HepG2 (cell line): Measurements from ENCODE around the gene SIK3. TPM values are rescaled to one million over a fixed set of nuclear protein-coding genes. Genes with fewer than 3 reads are reported as not detected.

Source experiments
- ATAC-seq: fragments of 200-7000 bp; cut with Tn5 transposase; 3 replicates; pipeline ENCODE4 v1.9.1; 2020; ENCODE audit warnings: mild to moderate bottlenecking, moderate library complexity
- BruUV-seq: library from RNA; stranded (reverse); fragments of 400-500 nt; replicated peaks from 2 replicates; lab custom pipeline; 2021; lab: Mats Ljungman, UMichigan
- CTCF ChIA-PET: fragments of 300-600 bp; formaldehyde crosslinking; extraction: SDS; loops from one replicate; lab custom pipeline; 2021; ENCODE audit warnings: low total read pairs, inconsistent platforms, low intra/inter-chr PET ratio; lab: Yijun Ruan, JAX
- POLR2A ChIA-PET: fragments of 350-600 bp; sonication (Branson Sonifier 250); formaldehyde crosslinking; loops from one replicate; lab custom pipeline; 2020; ENCODE audit warnings: antibody characterized with exemption, inconsistent platforms; lab: Yijun Ruan, JAX
- DNase-seq: peaks from one replicate; pipeline ENCODE4 v3.0.0-alpha.2; 2015; ENCODE audit warnings: low spot score
- FAIRE-seq: peaks from 3 replicates; lab custom pipeline; 2011; peaks lifted over from hg19 to GRCh38; lab: Jason Lieb, UNC
- H2AFZ ChIP-seq: one replicate; pipeline ENCODE4 v1.6.1; 2011; ENCODE audit warnings: low read length, inconsistent platforms
- H3K27ac ChIP-seq: fragments of 300-600 bp; 3 replicates; pipeline ENCODE4 v1.8.0; 2011; ENCODE audit warnings: mixed run types, mild to moderate bottlenecking, mixed read lengths, low read length, inconsistent platforms; ENCODE audit not compliant: insufficient read depth; ENCODE audit errors: extremely low read length
- H3K27me3 ChIP-seq, 2 experiments: fragments of 200-600 bp in 1 of 2; 2 replicates in 1 of 2; 3 replicates in 1 of 2; pipeline versions ENCODE4 v1.6.0 to v1.8.0; 2011; ENCODE audit warnings: low read length in 2 of 2, mild to moderate bottlenecking in 2 of 2, moderate library complexity in 2 of 2, inconsistent platforms in 1 of 2; ENCODE audit not compliant: insufficient read depth in 2 of 2, control insufficient read depth in 1 of 2
- H3K36me3 ChIP-seq, 2 experiments: fragments of 200-600 bp in 1 of 2; replicated peaks in 1 of 2; 2 replicates in 1 of 2; 3 replicates in 1 of 2; pipeline versions ENCODE4 v1.5.1 to v1.8.0; 2011; ENCODE audit warnings: low read length in 2 of 2, inconsistent platforms in 1 of 2; ENCODE audit not compliant: insufficient read depth in 2 of 2, control insufficient read depth in 1 of 2
- H3K4me1 ChIP-seq: 2 replicates; pipeline ENCODE4 v1.5.1; 2012; ENCODE audit warnings: low read length, inconsistent platforms; ENCODE audit not compliant: insufficient read depth
- H3K4me2 ChIP-seq: 2 replicates; pipeline ENCODE4 v1.6.0; 2011; ENCODE audit warnings: low read depth, low read length, inconsistent platforms
- H3K4me3 ChIP-seq, 3 experiments: fragments of 200-600 bp in 1 of 3; sonication (generic), shearing (Covaris generic) in 1 of 3; replicated peaks in 1 of 3; 2 replicates each; pipeline ENCODE4 v1.5.1; 2011 to 2016; ENCODE audit warnings: low read length in 3 of 3, inconsistent platforms in 2 of 3, low read depth in 2 of 3, mild to moderate bottlenecking in 2 of 3, control low read depth in 1 of 3, mixed read lengths in 1 of 3; ENCODE audit not compliant: insufficient read depth in 1 of 3
- H3K79me2 ChIP-seq: one replicate; pipeline ENCODE4 v1.6.1; 2011; ENCODE audit warnings: low read length, inconsistent platforms; ENCODE audit not compliant: insufficient read depth
- H3K9ac ChIP-seq: 2 replicates; pipeline ENCODE4 v1.6.0; 2011; ENCODE audit warnings: mild to moderate bottlenecking, low read depth, low read length, inconsistent platforms; ENCODE audit not compliant: insufficient read depth
- H3K9me3 ChIP-seq: 2 replicates; pipeline ENCODE4 v1.5.1; 2012; ENCODE audit warnings: mild to moderate bottlenecking, low read length
- H4K20me1 ChIP-seq: 2 replicates; pipeline ENCODE4 v1.6.0; 2011; ENCODE audit warnings: inconsistent platforms, mild to moderate bottlenecking, low read length, moderate library complexity; ENCODE audit not compliant: insufficient read depth
- BORCS8-MEF2B ChIP-seq: sonication (generic); formaldehyde crosslinking; IDR thresholded peaks from 2 replicates; pipeline ENCODE4 v1.8.0; 2022; ENCODE audit warnings: mild to moderate bottlenecking, missing genetic modification reagents
- CBX5 ChIP-seq: sonication (generic); formaldehyde crosslinking; IDR thresholded peaks from 2 replicates; pipeline ENCODE4 v1.4.0; 2020; ENCODE audit warnings: missing genetic modification reagents, borderline replicate concordance
- CENPX ChIP-seq: sonication (generic); formaldehyde crosslinking; IDR thresholded peaks from 2 replicates; pipeline ENCODE4 v1.9.0; 2021; ENCODE audit warnings: mild to moderate bottlenecking, missing genetic modification reagents, moderate library complexity
- HOXA9 ChIP-seq: sonication (generic); formaldehyde crosslinking; IDR thresholded peaks from 2 replicates; pipeline ENCODE4 v1.8.1; 2022; ENCODE audit warnings: missing genetic modification reagents, mild to moderate bottlenecking, moderate library complexity, borderline replicate concordance
- KDM4B ChIP-seq: sonication (generic); formaldehyde crosslinking; IDR thresholded peaks from 2 replicates; pipeline ENCODE4 v1.4.0; 2020; ENCODE audit warnings: missing genetic modification reagents
- NR3C1 ChIP-seq: sonication (generic); formaldehyde crosslinking; IDR thresholded peaks from 2 replicates; pipeline ENCODE4 v1.4.0; 2020; ENCODE audit warnings: missing genetic modification reagents
- RAD21 ChIP-seq: fragments of 450-650 bp; formaldehyde crosslinking; IDR thresholded peaks from 2 replicates; pipeline ENCODE4 v1.5.0; 2020; ENCODE audit warnings: mild to moderate bottlenecking
- RFX3 ChIP-seq: IDR thresholded peaks from 2 replicates; pipeline ENCODE4 v1.6.1; 2016; ENCODE audit warnings: missing biosample characterization, missing genetic modification reagents
- ZFP62 ChIP-seq: sonication (generic); formaldehyde crosslinking; IDR thresholded peaks from 2 replicates; pipeline ENCODE4 v1.4.0; 2020; ENCODE audit warnings: missing genetic modification reagents
- ZNF432 ChIP-seq: sonication (generic); formaldehyde crosslinking; IDR thresholded peaks from 2 replicates; pipeline ENCODE4 v1.5.0; 2020; ENCODE audit warnings: missing genetic modification reagents, mild to moderate bottlenecking, borderline replicate concordance
- ZNF598 ChIP-seq: sonication (generic); formaldehyde crosslinking; IDR thresholded peaks from 2 replicates; pipeline ENCODE4 v1.5.1; 2020; ENCODE audit warnings: mild to moderate bottlenecking, missing genetic modification reagents, borderline replicate concordance
- ZNF724P ChIP-seq: sonication (generic); formaldehyde crosslinking; IDR thresholded peaks from 2 replicates; pipeline ENCODE4 v1.8.0; 2022; ENCODE audit warnings: missing genetic modification reagents, borderline replicate concordance
- WGBS: methylation state at CpG from one replicate; pipeline ENCODE4 v1.1.6; 2017; ENCODE audit warnings: low lambda C conversion rate; 5-methylcytosine and 5-hydroxymethylcytosine counted together
- in situ Hi-C: cut with HindIII; loops from 2 replicates; pipeline ENCODE4 v1.10.0; 2017; ENCODE audit warnings: low pct_unique_long_range_greater_than_20kb; ENCODE audit not compliant: extremely low pct_ligation_motif_present
- intact Hi-C: fragments of 100-400 bp; cut with micrococcal nuclease; formaldehyde crosslinking; loops from one replicate; pipeline ENCODE4 v1.10.0; 2022; ENCODE audit not compliant: unreplicated experiment
- polyA plus RNA-seq, 8 experiments: library from polyadenylated mRNA; depleted of rRNA in 3 of 8; stranded (reverse) in 7 of 8; unstranded in 1 of 8; fragments of >200 nt; fragmentation: Illumina TruSeq in 4 of 8; extraction: Trizol in 4 of 8; gene quantifications; 2 replicates each; pipeline versions ENCODE4 v1.2.1 to v1.2.3, GENCODE V29; 2011 to 2016; ENCODE audit warnings: low read depth in 4 of 8, missing spikeins in 1 of 8, mixed read lengths in 1 of 8; ENCODE audit not compliant: insufficient read depth in 1 of 8
- total RNA-seq, 5 experiments: library from RNA; depleted of rRNA; stranded (reverse); fragments of >200 nt; fragmentation: Illumina TruSeq; extraction: Trizol; gene quantifications; 2 replicates each; pipeline ENCODE4 v1.2.3, GENCODE V29; 2016; ENCODE audit warnings: low read depth in 1 of 5
- TF ChIP-seq, protein P1 (sequence below): sonication (generic); formaldehyde crosslinking; IDR thresholded peaks from 2 replicates; pipeline ENCODE4 v1.8.0; 2023; ENCODE audit warnings: mild to moderate bottlenecking, missing genetic modification reagents
- TF ChIP-seq, protein P2 (sequence below): sonication (generic); formaldehyde crosslinking; IDR thresholded peaks from 2 replicates; pipeline ENCODE4 v1.5.0; 2020; ENCODE audit warnings: mild to moderate bottlenecking, missing genetic modification reagents
- TF ChIP-seq, protein P3 (sequence below): IDR thresholded peaks from 2 replicates; pipeline ENCODE4 v1.6.1; 2016; ENCODE audit warnings: missing compliant biosample characterization, missing genetic modification reagents, borderline replicate concordance
- TF ChIP-seq, protein P4 (sequence below): sonication (generic); formaldehyde crosslinking; IDR thresholded peaks from 2 replicates; pipeline ENCODE4 v1.9.0; 2021; ENCODE audit warnings: missing genetic modification reagents, borderline replicate concordance
- TF ChIP-seq, protein P5 (sequence below): sonication (generic); formaldehyde crosslinking; IDR thresholded peaks from 2 replicates; pipeline ENCODE4 v1.5.1; 2020; ENCODE audit warnings: missing genetic modification reagents, mild to moderate bottlenecking, borderline replicate concordance

The SIK3 gene
- total and polyA plus RNA-seq, 2 of the 13 experiments (the other 11 are each of a cell fraction or from before 2014, with no cell fraction given): 5.7 to 9.8 TPM

DNA sequence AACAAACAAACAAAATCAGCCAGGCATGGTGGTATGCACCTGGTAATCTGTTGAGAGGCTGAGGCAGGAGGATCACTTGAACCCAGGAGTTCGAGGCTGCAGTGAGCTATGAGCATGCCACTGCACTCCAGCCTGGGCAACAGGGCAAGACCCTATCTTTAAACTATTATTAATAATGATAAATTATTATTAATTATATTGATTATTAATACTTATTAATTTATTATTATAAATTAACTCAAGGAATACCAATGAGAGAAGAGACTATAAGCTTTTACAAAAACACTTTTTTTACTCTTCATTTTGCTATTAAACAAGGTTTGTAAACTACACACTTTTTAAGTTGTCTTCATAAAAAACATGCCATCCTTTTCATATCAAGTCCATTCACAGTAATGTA lies 163.1 kb downstream of the SIK3 start:
- 0 out of 5 replicates have a peak, but pooled peaks cover 0 to 3% of the 10 kb centered on the region in 2 experiments for H3K36me3 ChIP-seq
- 95% methylated on average over 1 of the region's 1 CpG for WGBS
- DNase-seq (no peak), ATAC-seq (no peak), FAIRE-seq (no peak)
- ChIA-PET CTCF (no interaction called here), POLR2A (no interaction called here)
- no TSS peak for BruUV-seq
- H2AFZ ChIP-seq: no peak overlapping the region
- no peaks in the 10 kb centered on the region for H3K9me3 ChIP-seq
- H3K9ac ChIP-seq: no peak overlapping the region
- no peak overlapping the region for H3K27ac ChIP-seq
- no peaks in the 10 kb centered on the region for H3K79me2 ChIP-seq
- H3K4me1 ChIP-seq: peaks cover 28% of the 10 kb centered on the region
- no peak overlapping the region for H3K4me2 ChIP-seq
- H3K4me3 ChIP-seq: no peak overlapping the region
- intact Hi-C loops: no loop called here
- no peaks in the 10 kb centered on the region for H4K20me1 ChIP-seq
- in situ Hi-C loops: no loop called here
- no peaks in the 10 kb centered on the region for H3K27me3 ChIP-seq
- TF ChIP-seq, protein P1, sequence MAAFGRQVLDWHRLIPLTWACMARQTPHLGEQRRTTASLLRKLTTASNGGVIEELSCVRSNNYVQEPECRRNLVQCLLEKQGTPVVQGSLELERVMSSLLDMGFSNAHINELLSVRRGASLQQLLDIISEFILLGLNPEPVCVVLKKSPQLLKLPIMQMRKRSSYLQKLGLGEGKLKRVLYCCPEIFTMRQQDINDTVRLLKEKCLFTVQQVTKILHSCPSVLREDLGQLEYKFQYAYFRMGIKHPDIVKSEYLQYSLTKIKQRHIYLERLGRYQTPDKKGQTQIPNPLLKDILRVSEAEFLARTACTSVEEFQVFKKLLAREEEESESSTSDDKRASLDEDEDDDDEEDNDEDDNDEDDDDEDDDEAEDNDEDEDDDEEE (CRISPR knock-in tag): no peak
- TF ChIP-seq NR3C1 (CRISPR knock-in tag): no peak
- no peak for TF ChIP-seq RFX3
- no peak for TF ChIP-seq CENPX
- TF ChIP-seq, protein P2, sequence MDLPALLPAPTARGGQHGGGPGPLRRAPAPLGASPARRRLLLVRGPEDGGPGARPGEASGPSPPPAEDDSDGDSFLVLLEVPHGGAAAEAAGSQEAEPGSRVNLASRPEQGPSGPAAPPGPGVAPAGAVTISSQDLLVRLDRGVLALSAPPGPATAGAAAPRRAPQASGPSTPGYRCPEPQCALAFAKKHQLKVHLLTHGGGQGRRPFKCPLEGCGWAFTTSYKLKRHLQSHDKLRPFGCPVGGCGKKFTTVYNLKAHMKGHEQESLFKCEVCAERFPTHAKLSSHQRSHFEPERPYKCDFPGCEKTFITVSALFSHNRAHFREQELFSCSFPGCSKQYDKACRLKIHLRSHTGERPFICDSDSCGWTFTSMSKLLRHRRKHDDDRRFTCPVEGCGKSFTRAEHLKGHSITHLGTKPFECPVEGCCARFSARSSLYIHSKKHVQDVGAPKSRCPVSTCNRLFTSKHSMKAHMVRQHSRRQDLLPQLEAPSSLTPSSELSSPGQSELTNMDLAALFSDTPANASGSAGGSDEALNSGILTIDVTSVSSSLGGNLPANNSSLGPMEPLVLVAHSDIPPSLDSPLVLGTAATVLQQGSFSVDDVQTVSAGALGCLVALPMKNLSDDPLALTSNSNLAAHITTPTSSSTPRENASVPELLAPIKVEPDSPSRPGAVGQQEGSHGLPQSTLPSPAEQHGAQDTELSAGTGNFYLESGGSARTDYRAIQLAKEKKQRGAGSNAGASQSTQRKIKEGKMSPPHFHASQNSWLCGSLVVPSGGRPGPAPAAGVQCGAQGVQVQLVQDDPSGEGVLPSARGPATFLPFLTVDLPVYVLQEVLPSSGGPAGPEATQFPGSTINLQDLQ: no peak
- TF ChIP-seq KDM4B: no peak
- TF ChIP-seq, protein P3, sequence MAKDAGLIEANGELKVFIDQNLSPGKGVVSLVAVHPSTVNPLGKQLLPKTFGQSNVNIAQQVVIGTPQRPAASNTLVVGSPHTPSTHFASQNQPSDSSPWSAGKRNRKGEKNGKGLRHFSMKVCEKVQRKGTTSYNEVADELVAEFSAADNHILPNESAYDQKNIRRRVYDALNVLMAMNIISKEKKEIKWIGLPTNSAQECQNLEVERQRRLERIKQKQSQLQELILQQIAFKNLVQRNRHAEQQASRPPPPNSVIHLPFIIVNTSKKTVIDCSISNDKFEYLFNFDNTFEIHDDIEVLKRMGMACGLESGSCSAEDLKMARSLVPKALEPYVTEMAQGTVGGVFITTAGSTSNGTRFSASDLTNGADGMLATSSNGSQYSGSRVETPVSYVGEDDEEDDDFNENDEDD: no peak
- no peak for TF ChIP-seq HOXA9 (CRISPR knock-in tag)
- no peak for TF ChIP-seq BORCS8-MEF2B (CRISPR knock-in tag)
- TF ChIP-seq, protein P4, sequence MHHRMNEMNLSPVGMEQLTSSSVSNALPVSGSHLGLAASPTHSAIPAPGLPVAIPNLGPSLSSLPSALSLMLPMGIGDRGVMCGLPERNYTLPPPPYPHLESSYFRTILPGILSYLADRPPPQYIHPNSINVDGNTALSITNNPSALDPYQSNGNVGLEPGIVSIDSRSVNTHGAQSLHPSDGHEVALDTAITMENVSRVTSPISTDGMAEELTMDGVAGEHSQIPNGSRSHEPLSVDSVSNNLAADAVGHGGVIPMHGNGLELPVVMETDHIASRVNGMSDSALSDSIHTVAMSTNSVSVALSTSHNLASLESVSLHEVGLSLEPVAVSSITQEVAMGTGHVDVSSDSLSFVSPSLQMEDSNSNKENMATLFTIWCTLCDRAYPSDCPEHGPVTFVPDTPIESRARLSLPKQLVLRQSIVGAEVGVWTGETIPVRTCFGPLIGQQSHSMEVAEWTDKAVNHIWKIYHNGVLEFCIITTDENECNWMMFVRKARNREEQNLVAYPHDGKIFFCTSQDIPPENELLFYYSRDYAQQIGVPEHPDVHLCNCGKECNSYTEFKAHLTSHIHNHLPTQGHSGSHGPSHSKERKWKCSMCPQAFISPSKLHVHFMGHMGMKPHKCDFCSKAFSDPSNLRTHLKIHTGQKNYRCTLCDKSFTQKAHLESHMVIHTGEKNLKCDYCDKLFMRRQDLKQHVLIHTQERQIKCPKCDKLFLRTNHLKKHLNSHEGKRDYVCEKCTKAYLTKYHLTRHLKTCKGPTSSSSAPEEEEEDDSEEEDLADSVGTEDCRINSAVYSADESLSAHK (CRISPR knock-in tag): no peak
- no peak for TF ChIP-seq ZFP62 (CRISPR knock-in tag)
- no peak for TF ChIP-seq ZNF724P
- no peak for TF ChIP-seq RAD21 (CRISPR knock-in tag)
- TF ChIP-seq CBX5 (CRISPR knock-in tag): no peak
- no peak for TF ChIP-seq ZNF432
- TF ChIP-seq ZNF598 (CRISPR knock-in tag): no peak
- TF ChIP-seq, protein P5, sequence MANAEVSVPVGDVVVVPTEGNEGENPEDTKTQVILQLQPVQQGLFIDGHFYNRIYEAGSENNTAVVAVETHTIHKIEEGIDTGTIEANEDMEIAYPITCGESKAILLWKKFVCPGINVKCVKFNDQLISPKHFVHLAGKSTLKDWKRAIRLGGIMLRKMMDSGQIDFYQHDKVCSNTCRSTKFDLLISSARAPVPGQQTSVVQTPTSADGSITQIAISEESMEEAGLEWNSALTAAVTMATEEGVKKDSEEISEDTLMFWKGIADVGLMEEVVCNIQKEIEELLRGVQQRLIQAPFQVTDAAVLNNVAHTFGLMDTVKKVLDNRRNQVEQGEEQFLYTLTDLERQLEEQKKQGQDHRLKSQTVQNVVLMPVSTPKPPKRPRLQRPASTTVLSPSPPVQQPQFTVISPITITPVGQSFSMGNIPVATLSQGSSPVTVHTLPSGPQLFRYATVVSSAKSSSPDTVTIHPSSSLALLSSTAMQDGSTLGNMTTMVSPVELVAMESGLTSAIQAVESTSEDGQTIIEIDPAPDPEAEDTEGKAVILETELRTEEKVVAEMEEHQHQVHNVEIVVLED (CRISPR knock-in tag): no peak
